HG03280 (cell line): ENCODE results near the gene NSD1.

ENCODE experiments used
- ATAC-seq: cut with Tn5 transposase; IDR thresholded peaks from one replicate; pipeline ENCODE4 v1.9.1; 2021; ENCODE audit warnings: mild to moderate bottlenecking, moderate library complexity; ENCODE audit not compliant: unreplicated experiment

The NSD1 gene, protein sequence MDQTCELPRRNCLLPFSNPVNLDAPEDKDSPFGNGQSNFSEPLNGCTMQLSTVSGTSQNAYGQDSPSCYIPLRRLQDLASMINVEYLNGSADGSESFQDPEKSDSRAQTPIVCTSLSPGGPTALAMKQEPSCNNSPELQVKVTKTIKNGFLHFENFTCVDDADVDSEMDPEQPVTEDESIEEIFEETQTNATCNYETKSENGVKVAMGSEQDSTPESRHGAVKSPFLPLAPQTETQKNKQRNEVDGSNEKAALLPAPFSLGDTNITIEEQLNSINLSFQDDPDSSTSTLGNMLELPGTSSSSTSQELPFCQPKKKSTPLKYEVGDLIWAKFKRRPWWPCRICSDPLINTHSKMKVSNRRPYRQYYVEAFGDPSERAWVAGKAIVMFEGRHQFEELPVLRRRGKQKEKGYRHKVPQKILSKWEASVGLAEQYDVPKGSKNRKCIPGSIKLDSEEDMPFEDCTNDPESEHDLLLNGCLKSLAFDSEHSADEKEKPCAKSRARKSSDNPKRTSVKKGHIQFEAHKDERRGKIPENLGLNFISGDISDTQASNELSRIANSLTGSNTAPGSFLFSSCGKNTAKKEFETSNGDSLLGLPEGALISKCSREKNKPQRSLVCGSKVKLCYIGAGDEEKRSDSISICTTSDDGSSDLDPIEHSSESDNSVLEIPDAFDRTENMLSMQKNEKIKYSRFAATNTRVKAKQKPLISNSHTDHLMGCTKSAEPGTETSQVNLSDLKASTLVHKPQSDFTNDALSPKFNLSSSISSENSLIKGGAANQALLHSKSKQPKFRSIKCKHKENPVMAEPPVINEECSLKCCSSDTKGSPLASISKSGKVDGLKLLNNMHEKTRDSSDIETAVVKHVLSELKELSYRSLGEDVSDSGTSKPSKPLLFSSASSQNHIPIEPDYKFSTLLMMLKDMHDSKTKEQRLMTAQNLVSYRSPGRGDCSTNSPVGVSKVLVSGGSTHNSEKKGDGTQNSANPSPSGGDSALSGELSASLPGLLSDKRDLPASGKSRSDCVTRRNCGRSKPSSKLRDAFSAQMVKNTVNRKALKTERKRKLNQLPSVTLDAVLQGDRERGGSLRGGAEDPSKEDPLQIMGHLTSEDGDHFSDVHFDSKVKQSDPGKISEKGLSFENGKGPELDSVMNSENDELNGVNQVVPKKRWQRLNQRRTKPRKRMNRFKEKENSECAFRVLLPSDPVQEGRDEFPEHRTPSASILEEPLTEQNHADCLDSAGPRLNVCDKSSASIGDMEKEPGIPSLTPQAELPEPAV (N-terminal part only)

GRCh38 chr5:177133096-177133852 lies at the start of gene NSD1:
NSD1 (plus strand) TSS chr5:177133773; CDS start chr5:177135104, 1,331 bp downstream.
- ATAC-seq: peak; percentile 65

DNA sequence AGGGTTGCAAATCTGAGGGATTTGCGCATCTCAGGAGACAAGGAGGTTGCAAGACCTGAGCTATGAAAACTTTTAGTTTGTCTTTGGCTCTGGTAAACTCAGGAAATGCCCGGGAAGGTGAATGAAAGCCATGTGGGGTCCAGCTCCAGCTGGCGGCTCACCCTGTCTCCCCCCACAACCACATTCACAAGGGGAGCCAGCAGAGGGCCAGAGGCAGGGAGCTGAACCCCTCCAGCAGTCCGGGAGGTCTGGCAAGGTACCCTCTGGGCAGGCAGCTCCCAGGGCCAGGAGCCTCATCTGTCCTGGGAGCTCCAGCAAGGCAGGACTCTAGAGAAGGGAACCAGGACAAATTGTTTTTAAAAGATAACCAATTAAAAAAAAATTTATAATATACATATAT lies 49.4 kb upstream of the NSD1 start:
- ATAC-seq: no peak

DNA sequence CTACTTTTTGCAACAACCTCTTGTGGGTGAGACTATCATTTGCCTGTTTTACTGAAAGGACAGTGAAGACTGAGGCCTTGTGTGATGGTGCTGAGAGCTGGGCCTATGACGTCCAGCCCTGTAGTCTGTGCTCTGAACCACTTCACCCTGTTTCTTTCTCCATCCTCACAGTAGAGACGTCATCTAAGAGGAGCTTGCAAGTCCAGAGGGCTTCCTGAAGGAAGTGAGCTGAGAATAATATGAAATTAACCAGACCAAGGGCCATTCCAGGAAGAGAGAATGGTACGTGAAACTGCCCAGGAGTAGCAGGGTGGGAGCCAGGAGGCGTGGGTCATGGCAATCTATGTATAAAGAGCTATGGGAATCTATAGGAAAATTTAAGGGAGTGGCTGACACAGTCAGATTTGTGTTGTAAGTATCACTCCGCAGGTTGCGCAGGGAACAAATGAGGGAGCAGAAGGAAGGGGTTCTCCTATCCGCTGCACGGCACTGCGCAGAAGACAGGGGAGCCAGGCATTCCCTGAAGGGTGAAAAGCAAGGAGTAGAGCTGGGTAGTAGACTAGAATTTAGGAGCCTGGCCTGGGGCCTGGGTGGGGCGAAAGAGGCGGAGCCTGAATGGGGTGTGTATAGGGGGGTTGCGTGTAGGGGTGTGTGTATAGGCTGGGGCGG lies 47.5 kb upstream of the NSD1 start:
- ATAC-seq: peak; percentile 3

- peak; percentile 65 for ATAC-seq
These were observed 46.7 kb upstream of the NSD1 start, which contains the start of gene FGFR4 for GRCh38 chr5:177086654-177087397. FGFR4 (plus strand) TSS chr5:177086915; CDS start chr5:177089603, 2,688 bp downstream.

DNA sequence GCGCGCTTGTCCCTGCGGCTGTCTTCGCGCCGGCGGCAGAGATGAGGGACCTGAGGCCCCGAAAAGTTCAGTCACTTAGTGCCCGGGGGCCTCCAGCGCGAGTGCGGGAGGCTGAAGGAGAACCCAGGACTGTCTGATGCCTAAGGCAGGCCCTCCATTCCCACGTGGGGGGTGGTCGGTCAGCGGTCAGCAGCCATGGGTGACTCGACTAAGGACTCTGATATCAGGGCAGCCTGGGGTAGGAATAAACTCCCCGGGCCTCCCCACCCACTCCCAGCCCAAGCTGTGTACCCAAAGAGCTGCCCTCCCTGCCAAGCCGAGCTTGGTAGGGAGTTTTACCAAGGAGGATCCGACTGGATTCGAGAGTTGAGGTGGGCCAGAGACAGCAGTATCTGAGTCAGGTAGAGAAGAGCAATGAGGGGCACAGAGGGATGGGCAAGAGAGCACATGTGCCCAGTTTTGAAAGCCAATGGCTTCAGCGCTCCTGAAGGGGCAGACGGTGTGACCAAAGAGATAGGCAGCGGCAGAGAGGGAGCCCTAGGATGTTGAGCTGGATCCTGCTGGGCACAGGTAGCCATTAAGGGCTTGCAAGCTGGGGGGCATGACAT lies 46.1 kb upstream of the NSD1 start:
- no peak for ATAC-seq

- no peak for ATAC-seq
These were observed 44.4 kb upstream of the NSD1 start for GRCh38 chr5:177089127-177089526.

GRCh38 chr5:177089825-177090641 lies 43.5 kb upstream of the NSD1 start:
- no peak for ATAC-seq

GRCh38 chr5:177090813-177091212 lies 42.8 kb upstream of the NSD1 start:
- no peak for ATAC-seq

- no peak for ATAC-seq
These were observed 42.3 kb upstream of the NSD1 start for GRCh38 chr5:177091232-177091631.

DNA sequence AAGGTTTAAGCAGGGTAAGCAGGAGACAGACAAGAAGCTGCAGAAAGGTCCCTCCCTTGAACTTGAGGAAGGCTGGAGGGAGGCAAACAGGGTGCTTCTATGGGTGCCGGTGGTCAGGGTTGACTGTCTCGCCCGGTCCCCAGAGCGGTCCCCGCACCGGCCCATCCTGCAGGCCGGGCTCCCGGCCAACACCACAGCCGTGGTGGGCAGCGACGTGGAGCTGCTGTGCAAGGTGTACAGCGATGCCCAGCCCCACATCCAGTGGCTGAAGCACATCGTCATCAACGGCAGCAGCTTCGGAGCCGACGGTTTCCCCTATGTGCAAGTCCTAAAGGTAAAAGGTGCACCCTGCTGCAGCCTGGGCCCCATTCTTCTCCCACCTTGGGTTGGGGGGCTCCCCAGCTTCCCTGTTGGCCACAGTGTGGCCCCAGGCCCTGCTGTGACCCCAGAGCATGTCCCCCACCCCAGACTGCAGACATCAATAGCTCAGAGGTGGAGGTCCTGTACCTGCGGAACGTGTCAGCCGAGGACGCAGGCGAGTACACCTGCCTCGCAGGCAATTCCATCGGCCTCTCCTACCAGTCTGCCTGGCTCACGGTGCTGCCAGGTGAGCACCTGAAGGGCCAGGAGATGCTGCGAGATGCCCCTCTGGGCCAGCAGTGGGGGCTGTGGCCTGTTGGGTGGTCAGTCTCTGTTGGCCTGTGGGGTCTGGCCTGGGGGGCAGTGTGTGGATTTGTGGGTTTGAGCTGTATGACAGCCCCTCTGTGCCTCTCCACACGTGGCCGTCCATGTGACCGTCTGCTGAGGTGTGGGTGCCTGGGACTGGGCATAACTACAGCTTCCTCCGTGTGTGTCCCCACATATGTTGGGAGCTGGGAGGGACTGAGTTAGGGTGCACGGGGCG lies 41.1 kb upstream of the NSD1 start:
- no peak for ATAC-seq

DNA sequence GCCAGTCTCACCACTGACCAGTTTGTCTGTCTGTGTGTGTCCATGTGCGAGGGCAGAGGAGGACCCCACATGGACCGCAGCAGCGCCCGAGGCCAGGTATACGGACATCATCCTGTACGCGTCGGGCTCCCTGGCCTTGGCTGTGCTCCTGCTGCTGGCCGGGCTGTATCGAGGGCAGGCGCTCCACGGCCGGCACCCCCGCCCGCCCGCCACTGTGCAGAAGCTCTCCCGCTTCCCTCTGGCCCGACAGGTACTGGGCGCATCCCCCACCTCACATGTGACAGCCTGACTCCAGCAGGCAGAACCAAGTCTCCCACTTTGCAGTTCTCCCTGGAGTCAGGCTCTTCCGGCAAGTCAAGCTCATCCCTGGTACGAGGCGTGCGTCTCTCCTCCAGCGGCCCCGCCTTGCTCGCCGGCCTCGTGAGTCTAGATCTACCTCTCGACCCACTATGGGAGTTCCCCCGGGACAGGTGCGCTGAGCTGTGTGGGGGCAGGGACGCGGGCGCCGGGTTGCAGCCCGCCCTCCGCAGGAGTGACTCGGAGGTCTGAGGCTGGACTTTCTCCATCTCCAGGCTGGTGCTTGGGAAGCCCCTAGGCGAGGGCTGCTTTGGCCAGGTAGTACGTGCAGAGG lies 40.4 kb upstream of the NSD1 start:
- ATAC-seq: no peak

DNA sequence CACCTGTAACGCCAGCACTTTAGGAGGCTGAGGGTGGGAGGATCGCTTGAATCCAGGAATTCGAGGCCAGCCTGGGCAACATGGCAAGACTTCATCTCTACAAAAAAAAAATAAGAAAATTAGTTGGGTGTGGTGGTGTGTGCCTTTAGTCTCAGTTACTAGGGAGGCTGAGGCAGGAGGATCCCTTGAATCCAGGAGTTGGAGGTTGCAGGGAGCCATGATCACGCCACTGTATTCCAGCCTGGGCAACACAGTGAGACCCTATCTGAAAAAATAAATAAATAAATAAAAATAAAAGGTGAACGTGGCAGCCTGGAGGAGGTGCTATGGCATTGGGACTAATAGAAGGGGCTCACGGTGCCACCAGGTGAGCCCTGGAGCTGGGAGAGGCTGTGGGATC lies 39.8 kb upstream of the NSD1 start:
- ATAC-seq: no peak

GRCh38 chr5:177094224-177095087 lies 39.1 kb upstream of the NSD1 start:
- no peak for ATAC-seq

- no peak for ATAC-seq
These were observed 38.4 kb upstream of the NSD1 start for GRCh38 chr5:177095088-177095669.
